Pancreas (tissue), 10 donors: ENCODE measurements around the gene AOC3. TPM values are rescaled to one million over a fixed set of nuclear protein-coding genes. Genes with fewer than 3 reads are reported as not detected.
"Not testable (repeated sequence)": the region's sequence is repeated elsewhere in the genome, so short reads cannot be mapped to it uniquely, and the experiment has no call there.

ENCODE experiments used
- ATAC-seq, 4 donors: fragments of 200-7000 bp; cut with Tn5 transposase; one replicate each; pipeline versions ENCODE4 v1.8.0 to v1.9.1; 2020; ENCODE audit warnings: mild to moderate bottlenecking in 4 of 4, moderate library complexity in 4 of 4
- DNase-seq, 6 donors: peaks; one replicate each; pipeline ENCODE4 v3.0.0-alpha.2; 2020
- FAIRE-seq: peaks from 2 replicates; lab custom pipeline; 2012; peaks lifted over from hg19 to GRCh38; lab: Jason Lieb, UNC
- H3K27ac ChIP-seq, 4 donors: fragments of 200-600 bp; sonication (generic); 1 replicate in 3 of 4; 2 replicates in 1 of 4; pipeline versions ENCODE4 v1.5.0 to v1.8.0; 2020
- H3K27me3 ChIP-seq, 4 donors: fragments of 200-600 bp; one replicate each; pipeline ENCODE4 v1.8.0; 2021
- H3K36me3 ChIP-seq, 3 donors: fragments of 200-600 bp; sonication (generic) in 1 of 3; one replicate each; pipeline versions ENCODE4 v1.5.0 to v1.8.0; 2020 to 2021
- H3K4me1 ChIP-seq, 3 donors: fragments of 200-600 bp; one replicate each; pipeline ENCODE4 v1.8.0; 2021
- H3K4me3 ChIP-seq, 4 donors: fragments of 200-600 bp; sonication (generic) in 2 of 4; one replicate each; pipeline versions ENCODE4 v1.5.0 to v1.8.0; 2020 to 2021
- H3K9me3 ChIP-seq, 4 donors: fragments of 200-600 bp; one replicate each; pipeline ENCODE4 v1.8.0; 2021
- WGBS, 2 donors: extraction: QIAGEN DNeasy Blood & Tissue Kit; methylation state at CpG; one replicate each; pipeline ENCODE4 v1.1.7; 2013; 5-methylcytosine and 5-hydroxymethylcytosine counted together
- intact Hi-C, 3 donors: fragments of 100-400 bp; cut with DNase I; formaldehyde crosslinking; loops; one replicate each; pipeline versions ENCODE4 v1.11.1 to v1.14.2; 2022
- polyA plus RNA-seq, 2 donors: library from polyadenylated mRNA; stranded (reverse); fragments of 200-250 nt; gene quantifications; one replicate each; pipeline ENCODE4 v1.2.3, GENCODE V29; 2013
- total RNA-seq, 6 donors: library from RNA; stranded (reverse); fragmentation: NEBNext Ultra II Directional in 4 of 6; extraction: Animal tissue kit (Norgen Biotek cat#: 25700) in 4 of 6; gene quantifications; one replicate each; pipeline versions ENCODE4 v1.2.1 to v1.2.4, GENCODE V29; 2021 to 2023
- TF ChIP-seq, protein P1 (sequence below), 4 donors: fragments of 200-600 bp; sonication (generic) in 3 of 4; IDR thresholded peaks; one replicate each; pipeline versions ENCODE4 v1.5.0 to v1.8.0; 2021; ENCODE audit warnings: antibody characterized with exemption in 4 of 4
- donor health status: healthy with polysubstance abuse.
- donor health status: DM: no; HTN: no; CAD: no; lungs with moderate emphysema.
- donor health status: DM: no; HTN: no; CAD: no.
- donor health status: control.
- donor health status: control.
- donor health status: Bipolar disorder and iron deficiency.
- donor health status: DM: yes; HTN: yes; CAD: no.
- donor health status: DM: no; HTN: no; CAD: no.
- donor health status: DM: no; HTN: no; CAD: no.
- donor health status: DM: yes; HTN: yes; CAD: no.

Gene AOC3
- total and polyA plus RNA-seq, 8 donors: 1.9 to 11.3 (median 7.4) TPM

DNA sequence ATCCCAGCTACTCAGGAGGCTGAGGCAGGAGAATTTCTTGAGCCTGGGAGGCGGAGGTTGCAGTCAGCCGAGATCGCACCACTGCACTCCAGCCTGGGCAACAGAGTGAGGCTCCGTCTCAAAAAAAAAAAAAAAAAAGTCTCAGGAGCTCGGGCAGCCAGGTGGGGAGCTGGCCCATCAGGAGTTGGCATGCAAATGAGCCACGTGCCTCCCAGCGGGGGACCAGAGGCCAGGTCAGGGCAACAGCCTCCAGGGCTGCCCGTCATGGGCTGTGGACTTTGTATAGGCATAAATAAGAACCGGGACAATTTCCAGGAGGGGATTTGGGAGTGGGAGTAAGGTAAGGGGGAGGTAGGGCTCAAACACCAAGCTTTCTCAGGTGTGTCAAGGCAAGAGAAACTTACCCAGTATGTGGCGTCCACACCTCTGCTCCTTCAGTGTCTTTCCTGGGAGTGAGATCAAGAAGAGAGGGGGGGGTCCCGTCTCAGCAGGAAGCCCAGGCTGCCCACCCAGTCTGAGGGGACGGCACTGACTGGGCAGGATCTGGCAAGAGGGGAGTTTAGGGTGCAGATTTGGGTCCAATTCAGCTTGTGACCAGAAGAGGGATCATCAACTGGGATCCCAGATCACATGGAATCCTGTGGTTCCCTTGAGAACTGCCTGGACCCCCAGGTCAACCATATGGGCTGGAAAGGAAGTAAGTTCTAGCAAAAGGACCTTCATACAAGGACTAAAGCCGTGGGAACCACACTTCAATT lies 27.3 kb downstream of the AOC3 start:
- intact Hi-C loops: no loop called here
- H3K27me3 ChIP-seq: no peaks in the 10 kb centered on the region
- no peak overlapping the region for H3K27ac ChIP-seq
- TF ChIP-seq, protein P1, sequence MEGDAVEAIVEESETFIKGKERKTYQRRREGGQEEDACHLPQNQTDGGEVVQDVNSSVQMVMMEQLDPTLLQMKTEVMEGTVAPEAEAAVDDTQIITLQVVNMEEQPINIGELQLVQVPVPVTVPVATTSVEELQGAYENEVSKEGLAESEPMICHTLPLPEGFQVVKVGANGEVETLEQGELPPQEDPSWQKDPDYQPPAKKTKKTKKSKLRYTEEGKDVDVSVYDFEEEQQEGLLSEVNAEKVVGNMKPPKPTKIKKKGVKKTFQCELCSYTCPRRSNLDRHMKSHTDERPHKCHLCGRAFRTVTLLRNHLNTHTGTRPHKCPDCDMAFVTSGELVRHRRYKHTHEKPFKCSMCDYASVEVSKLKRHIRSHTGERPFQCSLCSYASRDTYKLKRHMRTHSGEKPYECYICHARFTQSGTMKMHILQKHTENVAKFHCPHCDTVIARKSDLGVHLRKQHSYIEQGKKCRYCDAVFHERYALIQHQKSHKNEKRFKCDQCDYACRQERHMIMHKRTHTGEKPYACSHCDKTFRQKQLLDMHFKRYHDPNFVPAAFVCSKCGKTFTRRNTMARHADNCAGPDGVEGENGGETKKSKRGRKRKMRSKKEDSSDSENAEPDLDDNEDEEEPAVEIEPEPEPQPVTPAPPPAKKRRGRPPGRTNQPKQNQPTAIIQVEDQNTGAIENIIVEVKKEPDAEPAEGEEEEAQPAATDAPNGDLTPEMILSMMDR (IDR thresholded peaks at IDR 0.05): no peak
- no peaks in the 10 kb centered on the region for H3K36me3 ChIP-seq
- no peak overlapping the region for H3K4me3 ChIP-seq
- H3K9me3 ChIP-seq: no peaks in the 10 kb centered on the region
- FAIRE-seq (no peak), DNase-seq (peak in 3 of 6 donors; percentile 35 to 54 (median 36)), ATAC-seq (peak; percentile 47 to 85 (median 68))
- H3K4me1 ChIP-seq: no peaks in the 10 kb centered on the region
- 43 to 51% methylated on average over 12 to 13 of the region's 13 CpGs for WGBS, 2 donors

GRCh38 chr17:42878924-42879595 lies 28.1 kb downstream of the AOC3 start:
- DNase-seq (no peak), FAIRE-seq (no peak), ATAC-seq (no peak)
- H3K9me3 ChIP-seq: no peaks in the 10 kb centered on the region
- H3K27me3 ChIP-seq: no peaks in the 10 kb centered on the region
- no peaks in the 10 kb centered on the region for H3K36me3 ChIP-seq
- WGBS, 2 donors: 77 to 85% methylated on average over 8 of the region's 8 CpGs
- no peak overlapping the region for H3K4me3 ChIP-seq
- intact Hi-C loops: no loop called here
- no peaks in the 10 kb centered on the region for H3K4me1 ChIP-seq
- H3K27ac ChIP-seq: no peak overlapping the region
- TF ChIP-seq, protein P1 (IDR thresholded peaks at IDR 0.05): no peak

DNA sequence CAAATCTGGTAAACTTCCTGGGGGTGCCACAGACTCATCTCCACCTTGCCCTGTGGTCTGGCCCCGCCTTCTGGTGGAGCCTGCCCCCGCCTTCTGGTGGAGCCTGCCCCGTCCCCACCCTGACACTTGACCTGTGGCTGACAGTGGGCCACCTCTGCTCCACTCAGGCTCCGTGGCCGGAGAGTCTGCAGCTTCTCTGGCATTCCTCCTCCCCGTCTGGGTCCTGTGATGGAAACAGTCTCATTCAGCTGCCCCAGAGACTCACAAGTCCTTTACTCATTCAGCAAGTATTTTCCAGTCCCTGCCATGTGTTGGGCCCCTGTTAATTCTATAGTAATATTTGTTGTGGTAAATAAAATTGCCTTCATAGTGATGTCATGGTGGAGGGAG lies 28.6 kb downstream of the AOC3 start:
- DNase-seq (no peak), FAIRE-seq (no peak), ATAC-seq (no peak)
- H3K27ac ChIP-seq: no peak overlapping the region
- H3K27me3 ChIP-seq: no peaks in the 10 kb centered on the region
- TF ChIP-seq, protein P1 (IDR thresholded peaks at IDR 0.05): no peak
- WGBS, 2 donors: 84 to 85% methylated on average over 6 of the region's 6 CpGs
- no peaks in the 10 kb centered on the region for H3K4me1 ChIP-seq
- intact Hi-C loops: no loop called here
- no peak overlapping the region for H3K4me3 ChIP-seq
- H3K36me3 ChIP-seq: no peaks in the 10 kb centered on the region
- H3K9me3 ChIP-seq: no peaks in the 10 kb centered on the region

DNA sequence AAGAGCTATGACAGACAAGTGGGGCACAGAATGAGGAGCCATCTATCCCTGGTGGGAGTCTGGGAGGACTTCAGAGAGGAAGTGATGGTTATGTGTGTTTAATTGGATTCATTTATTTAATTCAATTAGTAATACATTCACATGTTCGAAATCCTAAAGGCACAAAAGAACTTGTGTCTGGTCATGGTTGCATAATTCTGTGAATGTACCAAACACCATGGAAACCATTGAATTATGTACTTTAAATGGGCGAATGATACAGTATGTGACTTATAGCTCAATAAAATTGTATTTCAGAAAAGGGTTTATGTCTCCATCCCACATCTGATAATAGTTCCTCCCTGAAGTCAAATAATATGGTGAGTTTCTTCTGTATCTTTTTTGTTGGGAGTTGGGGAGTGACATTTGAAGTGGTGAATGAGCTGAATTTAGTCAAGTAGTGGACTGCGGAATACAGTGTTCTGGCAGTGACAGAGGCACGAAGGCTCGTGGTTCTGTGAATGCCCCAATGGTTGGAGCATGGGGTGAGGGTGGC lies 29.8 kb downstream of the AOC3 start:
- TF ChIP-seq, protein P1 (IDR thresholded peaks at IDR 0.05): no peak
- H3K4me1 ChIP-seq: no peaks in the 10 kb centered on the region

DNA sequence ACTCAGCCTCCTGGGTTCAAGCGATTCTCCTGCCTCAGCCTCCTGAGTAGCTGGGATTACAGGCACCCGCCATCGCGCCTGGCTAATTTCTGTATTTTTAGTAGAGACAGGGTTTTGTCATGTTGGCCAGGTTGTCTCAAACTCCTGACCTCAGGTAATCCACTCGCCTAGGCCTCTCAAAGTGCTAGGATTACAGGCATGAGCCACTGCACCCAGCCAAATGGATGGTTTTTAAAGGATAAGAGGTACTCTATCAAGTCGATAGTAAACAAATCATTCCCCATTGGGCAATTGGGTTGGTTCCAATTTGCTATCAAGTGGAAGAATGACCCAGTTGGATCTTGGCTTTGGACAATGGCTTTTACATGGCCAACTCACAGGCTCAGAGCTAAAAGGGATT lies 30.7 kb downstream of the AOC3 start:
- H3K36me3 ChIP-seq, H3K27ac ChIP-seq, H3K4me3 ChIP-seq, H3K4me1 ChIP-seq, intact Hi-C loops, DNase-seq, ATAC-seq, H3K27me3 ChIP-seq, H3K9me3 ChIP-seq, FAIRE-seq: not testable (repeated sequence)
- 81 to 87% methylated on average over 6 of the region's 6 CpGs for WGBS, 2 donors

More for the DNA sequence above, 29.8 kb downstream of the AOC3 start:
- H3K36me3 ChIP-seq: no peaks in the 10 kb centered on the region
- intact Hi-C loops: no loop called here
- DNase-seq: no peak
- FAIRE-seq: no peak
- H3K27ac ChIP-seq: no peak overlapping the region
- no peaks in the 10 kb centered on the region for H3K9me3 ChIP-seq
- H3K4me3 ChIP-seq: no peak overlapping the region
- 80 to 85% methylated on average over 5 of the region's 5 CpGs for WGBS, 2 donors
- H3K27me3 ChIP-seq: no peaks in the 10 kb centered on the region
- ATAC-seq: no peak
